ENCODE data around the gene CCL18. TPM values are rescaled to one million over a fixed set of nuclear protein-coding genes. Genes with fewer than 3 reads are reported as not detected.
"Not testable (repeated sequence)": the region's sequence is repeated elsewhere in the genome, so short reads cannot be mapped to it uniquely, and the experiment has no call there.

CCL18 gene
- total RNA-seq, 4 donors from 2014 or later: 0.69 TPM; not detected in 3

DNA sequence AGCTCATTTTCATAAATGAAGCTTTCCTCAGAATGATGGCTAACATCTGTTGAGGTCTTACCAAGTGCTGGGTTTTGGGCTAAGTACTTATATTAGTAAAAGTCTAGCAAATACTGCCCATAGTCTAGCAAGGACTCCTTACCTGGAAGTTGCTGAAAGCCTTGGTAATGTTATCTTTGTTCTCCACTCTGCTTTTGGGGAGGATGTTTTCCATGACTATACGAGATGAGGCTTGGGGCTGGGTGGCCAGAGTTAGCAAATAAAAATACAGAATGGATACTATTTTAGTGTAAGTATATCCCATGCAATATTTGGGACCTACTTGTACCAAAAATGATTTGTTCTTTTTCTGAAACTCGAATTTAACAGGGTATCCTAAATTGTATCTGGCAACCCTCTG lies 7.7 kb downstream of the CCL18 start:
- Histone ChIP-seq H3K9me3 (no peaks in the 10 kb centered on the region), H3K4me1 (no peaks in the 10 kb centered on the region), H3K4me3 (no peak overlapping the region), H3K27ac (no peak overlapping the region), H3K36me3 (no peaks in the 10 kb centered on the region), H3K27me3 (no peaks in the 10 kb centered on the region)
- intact Hi-C loops (cut with DNase I; ENCODE audit: low total_unique reads): no loop called here
- TF ChIP-seq POLR2A (IDR thresholded peaks at IDR 0.05): no peak
- TF ChIP-seq, protein P1, sequence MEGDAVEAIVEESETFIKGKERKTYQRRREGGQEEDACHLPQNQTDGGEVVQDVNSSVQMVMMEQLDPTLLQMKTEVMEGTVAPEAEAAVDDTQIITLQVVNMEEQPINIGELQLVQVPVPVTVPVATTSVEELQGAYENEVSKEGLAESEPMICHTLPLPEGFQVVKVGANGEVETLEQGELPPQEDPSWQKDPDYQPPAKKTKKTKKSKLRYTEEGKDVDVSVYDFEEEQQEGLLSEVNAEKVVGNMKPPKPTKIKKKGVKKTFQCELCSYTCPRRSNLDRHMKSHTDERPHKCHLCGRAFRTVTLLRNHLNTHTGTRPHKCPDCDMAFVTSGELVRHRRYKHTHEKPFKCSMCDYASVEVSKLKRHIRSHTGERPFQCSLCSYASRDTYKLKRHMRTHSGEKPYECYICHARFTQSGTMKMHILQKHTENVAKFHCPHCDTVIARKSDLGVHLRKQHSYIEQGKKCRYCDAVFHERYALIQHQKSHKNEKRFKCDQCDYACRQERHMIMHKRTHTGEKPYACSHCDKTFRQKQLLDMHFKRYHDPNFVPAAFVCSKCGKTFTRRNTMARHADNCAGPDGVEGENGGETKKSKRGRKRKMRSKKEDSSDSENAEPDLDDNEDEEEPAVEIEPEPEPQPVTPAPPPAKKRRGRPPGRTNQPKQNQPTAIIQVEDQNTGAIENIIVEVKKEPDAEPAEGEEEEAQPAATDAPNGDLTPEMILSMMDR (IDR thresholded peaks at IDR 0.05): no peak
- DNase-seq: no peak

DNA sequence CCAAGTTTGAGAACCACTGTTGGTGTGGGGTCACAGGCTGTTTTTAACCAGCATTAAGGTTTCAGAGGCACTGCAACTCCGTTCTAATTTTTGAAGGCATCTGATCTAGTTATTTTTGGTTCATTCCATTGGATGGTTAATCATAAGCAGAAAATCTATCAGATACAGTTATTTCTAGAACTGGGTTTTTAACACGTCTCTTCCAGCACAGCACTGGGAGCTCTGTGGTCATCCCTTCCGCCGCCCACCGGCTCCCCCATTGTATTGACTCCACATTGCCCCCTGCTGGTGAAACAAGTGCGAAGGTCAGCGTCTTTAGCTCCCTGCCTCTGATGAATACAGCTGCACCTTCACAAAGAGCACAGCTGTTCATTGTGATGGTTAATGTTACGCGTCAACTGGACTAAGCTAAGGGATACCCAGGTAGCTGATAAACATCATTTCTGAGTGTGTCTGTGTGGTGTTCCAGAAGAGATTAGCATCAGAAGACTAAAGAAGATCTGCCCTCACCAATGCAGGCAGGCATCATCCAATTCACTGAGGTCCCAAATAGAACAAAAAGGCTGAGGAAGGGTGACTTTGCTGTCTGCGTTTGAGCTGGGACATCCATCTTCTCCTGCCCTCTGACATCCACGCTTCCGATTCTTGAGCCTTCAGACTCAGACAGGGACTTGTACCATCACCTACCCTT lies 8.5 kb downstream of the CCL18 start:
- no peak overlapping the region for H3K27ac ChIP-seq
- no peak overlapping the region for H3K4me3 ChIP-seq
- intact Hi-C loops (cut with DNase I; ENCODE audit: low total_unique reads): no loop called here
- no peaks in the 10 kb centered on the region for H3K4me1 ChIP-seq
- H3K27me3 ChIP-seq: no peaks in the 10 kb centered on the region
- H3K36me3 ChIP-seq: no peaks in the 10 kb centered on the region
- peak in 1 of 2 donors; percentile 22 for DNase-seq
- no peaks in the 10 kb centered on the region for H3K9me3 ChIP-seq
- TF ChIP-seq, protein P1 (IDR thresholded peaks at IDR 0.05): peak in 3 of 4 experiments; percentile 17 to 35 (median 23)
- TF ChIP-seq POLR2A (IDR thresholded peaks at IDR 0.05): no peak

DNA sequence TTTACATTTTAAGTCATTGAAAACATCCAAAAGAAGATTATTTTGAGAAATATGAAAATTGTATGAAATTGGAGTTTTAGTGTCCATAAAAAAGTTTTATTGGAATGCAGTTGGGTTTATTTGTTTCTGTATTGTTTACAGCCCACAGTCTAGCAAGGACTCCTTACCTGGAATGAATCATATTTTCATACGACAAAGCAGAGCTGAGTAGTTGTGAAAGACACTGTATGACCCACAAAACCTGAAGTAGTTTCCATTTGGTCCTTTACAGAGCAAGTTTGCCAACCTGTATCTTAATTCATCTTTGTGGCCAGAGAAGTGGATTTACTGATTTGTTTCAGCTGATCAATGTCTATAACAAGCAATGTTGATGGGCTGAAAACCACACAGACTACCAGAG lies 10.3 kb downstream of the CCL18 start:
- intact Hi-C loops (cut with DNase I; ENCODE audit: low total_unique reads): no loop called here
- Histone ChIP-seq H3K9me3 (no peaks in the 10 kb centered on the region), H3K27ac (no peak overlapping the region), H3K36me3 (no peaks in the 10 kb centered on the region), H3K4me1 (no peaks in the 10 kb centered on the region), H3K4me3 (no peak overlapping the region), H3K27me3 (no peaks in the 10 kb centered on the region)
- DNase-seq: no peak
- TF ChIP-seq, protein P1 (IDR thresholded peaks at IDR 0.05): no peak
- TF ChIP-seq POLR2A (IDR thresholded peaks at IDR 0.05): no peak

DNA sequence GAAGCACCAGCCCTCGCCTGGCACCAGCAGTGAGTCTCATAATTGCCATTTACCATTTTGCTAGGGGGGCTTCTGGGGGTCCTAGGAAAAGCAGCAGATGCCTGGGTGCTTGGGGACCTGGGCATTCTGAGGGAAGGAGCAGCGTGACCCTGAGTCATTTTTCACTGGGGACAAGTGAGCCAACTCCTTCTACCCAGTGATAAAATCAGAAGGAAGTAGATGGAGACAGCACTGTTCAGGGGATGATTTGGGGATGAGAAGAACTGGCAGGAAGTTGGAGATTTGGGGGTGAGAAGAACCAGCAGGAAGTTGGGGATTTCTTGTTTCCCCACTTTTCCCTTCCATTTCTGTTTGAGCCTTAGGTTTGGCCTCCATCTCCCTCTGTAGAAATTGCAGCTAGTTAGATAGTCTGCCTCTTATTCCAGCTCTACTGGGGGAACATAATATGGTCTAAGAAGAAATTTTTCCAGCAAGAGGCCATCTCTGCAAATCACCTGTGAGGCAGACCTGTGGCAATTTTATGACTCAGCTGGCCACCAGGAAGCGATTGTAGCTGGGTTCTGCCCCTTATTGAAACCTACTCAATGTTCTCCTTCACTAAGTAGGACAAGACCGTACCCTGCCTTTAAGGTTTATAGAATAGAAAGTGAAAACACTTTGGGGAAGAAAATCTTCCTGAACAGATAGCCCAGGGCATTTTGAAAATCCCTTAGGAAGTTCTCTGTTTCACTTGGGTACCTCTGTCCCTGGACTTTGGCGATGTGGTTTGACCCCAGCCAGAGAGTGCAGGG lies 17.8 kb downstream of the CCL18 start:
- H3K4me1 ChIP-seq; H3K36me3 ChIP-seq; H3K9me3 ChIP-seq; DNase-seq; H3K27me3 ChIP-seq; H3K27ac ChIP-seq; intact Hi-C loops (cut with DNase I; ENCODE audit: low total_unique reads); H3K4me3 ChIP-seq: not testable (repeated sequence)

DNA sequence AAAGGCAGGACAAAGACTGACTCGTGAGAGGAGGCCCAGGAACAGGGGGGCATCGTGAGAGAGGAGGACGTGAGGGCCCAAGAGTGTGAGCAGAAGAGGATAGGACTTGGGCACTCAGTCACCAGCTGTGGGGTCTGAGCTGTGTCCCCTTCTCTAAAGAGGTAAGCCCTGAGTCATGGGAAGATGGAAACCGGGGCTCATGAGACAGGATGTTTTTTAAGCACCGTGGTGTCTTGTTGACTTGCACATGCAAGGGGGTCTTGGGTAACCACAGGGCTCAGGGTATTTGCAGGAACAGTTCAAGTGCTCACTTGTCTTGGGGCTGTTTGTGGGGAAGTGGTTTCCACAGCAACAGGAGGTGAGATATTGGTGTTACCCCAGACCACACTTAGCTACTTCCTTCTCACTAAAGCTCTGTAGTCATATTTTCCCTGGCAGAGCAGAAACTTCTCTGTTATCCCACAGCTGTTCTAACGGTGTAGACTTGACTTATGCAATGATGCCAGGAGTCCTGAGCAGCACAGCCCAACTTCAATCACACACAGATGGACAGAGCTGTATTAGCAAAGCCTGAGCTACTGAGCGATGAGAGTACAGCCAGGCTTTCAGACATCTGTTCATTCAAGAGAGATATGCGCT lies 18.5 kb downstream of the CCL18 start:
- H3K27me3 ChIP-seq; intact Hi-C loops (cut with DNase I; ENCODE audit: low total_unique reads); DNase-seq: not testable (repeated sequence)

DNA sequence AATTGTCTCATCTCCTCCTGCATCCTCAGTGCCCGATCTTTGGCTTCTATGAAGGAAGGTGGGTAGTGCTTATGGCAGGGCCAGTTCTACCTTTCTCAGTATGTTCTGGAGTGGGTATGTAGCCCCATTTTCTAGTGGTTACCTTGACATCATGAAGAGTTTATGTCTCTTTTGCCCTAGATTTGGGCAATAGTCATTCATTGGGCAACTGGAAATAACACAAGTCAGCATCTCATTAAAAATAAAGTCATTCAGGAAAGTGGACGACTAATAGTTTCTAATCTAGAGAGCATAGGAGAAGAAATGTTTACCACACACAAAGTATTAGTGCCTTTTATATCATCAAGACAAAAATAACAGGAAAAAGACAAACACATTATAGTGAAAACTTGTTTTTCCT lies 19.6 kb downstream of the CCL18 start:
- intact Hi-C loops (cut with DNase I; ENCODE audit: low total_unique reads); H3K4me3 ChIP-seq; H3K36me3 ChIP-seq; H3K4me1 ChIP-seq; DNase-seq; H3K27ac ChIP-seq; H3K27me3 ChIP-seq; H3K9me3 ChIP-seq: not testable (repeated sequence)

More for the DNA sequence above, 18.5 kb downstream of the CCL18 start:
- H3K27ac ChIP-seq, H3K4me1 ChIP-seq, H3K9me3 ChIP-seq, H3K4me3 ChIP-seq, H3K36me3 ChIP-seq: not testable (repeated sequence)

All from uterus (tissue), 4 donors.